Stimulated activated CD4-positive, alpha-beta T cell treated with anti-CD3 and anti-CD28 coated beads, Interleukin-1b, Interleukin-23, amount 100 ng/mL, for 48 hours (primary cell): Measurements from ENCODE around the gene BAZ2B.
"Not testable (repeated sequence)": the region's sequence is repeated elsewhere in the genome, so short reads cannot be mapped to it uniquely, and the experiment has no call there.

Experiments used
- DNase-seq: peaks from one replicate; pipeline ENCODE4 v3.0.0-alpha.2; 2020

Gene BAZ2B

GRCh38 chr2:159399716-159400415 lies 216.5 kb downstream of the BAZ2B start:
- no peak for DNase-seq

- DNase-seq = no peak
Measured at GRCh38 chr2:159396799-159397198, 219.5 kb downstream of the BAZ2B start.

- DNase-seq = no peak
Measured at GRCh38 chr2:159382447-159383028, 233.8 kb downstream of the BAZ2B start.

GRCh38 chr2:159381574-159381973 lies 234.8 kb downstream of the BAZ2B start:
- no peak for DNase-seq

GRCh38 chr2:159380685-159381239 lies 235.6 kb downstream of the BAZ2B start:
- no peak for DNase-seq

GRCh38 chr2:159379181-159379580 lies 237.2 kb downstream of the BAZ2B start:
- no peak for DNase-seq

GRCh38 chr2:159375241-159375640 lies 241.1 kb downstream of the BAZ2B start:
- DNase-seq = no peak

- no peak for DNase-seq
Measured at GRCh38 chr2:159371506-159371905, 244.8 kb downstream of the BAZ2B start.

GRCh38 chr2:159366538-159366937 lies 249.8 kb downstream of the BAZ2B start:
- DNase-seq = no peak

GRCh38 chr2:159362816-159363251 lies 253.5 kb downstream of the BAZ2B start:
- DNase-seq = no peak

- no peak for DNase-seq
Measured at GRCh38 chr2:159362094-159362493, 254.3 kb downstream of the BAZ2B start.

GRCh38 chr2:159361603-159362002 lies 254.7 kb downstream of the BAZ2B start:
- DNase-seq = not testable (repeated sequence)

- DNase-seq = no peak
Measured at GRCh38 chr2:159356053-159356554, 260.2 kb downstream of the BAZ2B start.

- no peak for DNase-seq
Measured at GRCh38 chr2:159351977-159352376, 264.4 kb downstream of the BAZ2B start.

- DNase-seq = no peak
Measured at GRCh38 chr2:159349674-159350299, 266.6 kb downstream of the BAZ2B start.

- DNase-seq = no peak
Measured at GRCh38 chr2:159326569-159327255, 289.6 kb downstream of the BAZ2B start.

GRCh38 chr2:159322419-159322818 lies 293.9 kb downstream of the BAZ2B start:
- no peak for DNase-seq

GRCh38 chr2:159317392-159318088 lies 298.8 kb downstream of the BAZ2B start:
- DNase-seq = no peak

- DNase-seq = no peak
Measured at GRCh38 chr2:159307942-159308341, 308.4 kb downstream of the BAZ2B start.

- no peak for DNase-seq
Measured at GRCh38 chr2:159300586-159300985, 315.8 kb downstream of the BAZ2B start.

GRCh38 chr2:159298967-159299366 lies 317.4 kb downstream of the BAZ2B start:
- DNase-seq = no peak

- DNase-seq = no peak
Measured at GRCh38 chr2:159297042-159297707, 319.2 kb downstream of the BAZ2B start.
